ENCODE measurements around the gene XYLT1.

- TF ChIP-seq CTCF (IDR thresholded peaks at IDR 0.05) (no peak), POLR2A (IDR thresholded peaks at IDR 0.05) (no peak)
Measured at GRCh38 chr16:17149904-17150483, 320.8 kb downstream of the XYLT1 start.

Data from esophagus squamous epithelium (tissue), 4 donors.